Left ventricle myocardium inferior (tissue), 1 donor: ENCODE data around the gene TMPRSS4. TPM values are rescaled to one million over a fixed set of nuclear protein-coding genes. Genes with fewer than 3 reads are reported as not detected.

Source experiments
- DNase-seq: peaks from one replicate; pipeline ENCODE4 v3.0.0-alpha.2; 2020
- H3K27ac ChIP-seq: fragments of 200-600 bp; replicated peaks from 2 replicates; pipeline ENCODE4 v1.8.0; 2021
- H3K27me3 ChIP-seq: fragments of 200-600 bp; 2 replicates; pipeline ENCODE4 v1.8.0; 2021; ENCODE audit warnings: low read depth
- H3K36me3 ChIP-seq: fragments of 200-600 bp; 2 replicates; pipeline ENCODE4 v1.8.0; 2021
- H3K4me1 ChIP-seq: fragments of 200-600 bp; 2 replicates; pipeline ENCODE4 v1.8.0; 2021
- H3K4me3 ChIP-seq: fragments of 200-600 bp; 2 replicates; pipeline ENCODE4 v1.8.0; 2021; ENCODE audit warnings: mild to moderate bottlenecking, moderate library complexity
- H3K9me3 ChIP-seq: fragments of 200-600 bp; replicated peaks from 2 replicates; pipeline ENCODE4 v1.8.0; 2021
- intact Hi-C: fragments of 100-400 bp; cut with micrococcal nuclease; formaldehyde crosslinking; loops from one replicate; pipeline ENCODE4 v1.11.0; 2022
- total RNA-seq: library from RNA; stranded (reverse); fragmentation: NEBNext Ultra II Directional; extraction: Animal tissue kit (Norgen Biotek cat#: 25700); gene quantifications from one replicate; pipeline ENCODE4 v1.2.1, GENCODE V29; 2021
- TF ChIP-seq, protein P1 (sequence below): fragments of 200-600 bp; IDR thresholded peaks from 2 replicates; pipeline ENCODE4 v1.8.0; 2021; ENCODE audit warnings: antibody characterized with exemption, mild to moderate bottlenecking, borderline replicate concordance
- donor health status: DM: no; HTN: yes; CAD: no; lungs with severe emphysema.

The TMPRSS4 gene
- total RNA-seq, 1 donor from 2014 or later: 0.30 TPM

- H3K27ac ChIP-seq: peak overlapping the region; percentile 71
- H3K9me3 ChIP-seq: no peaks in the 10 kb centered on the region
- TF ChIP-seq, protein P1, sequence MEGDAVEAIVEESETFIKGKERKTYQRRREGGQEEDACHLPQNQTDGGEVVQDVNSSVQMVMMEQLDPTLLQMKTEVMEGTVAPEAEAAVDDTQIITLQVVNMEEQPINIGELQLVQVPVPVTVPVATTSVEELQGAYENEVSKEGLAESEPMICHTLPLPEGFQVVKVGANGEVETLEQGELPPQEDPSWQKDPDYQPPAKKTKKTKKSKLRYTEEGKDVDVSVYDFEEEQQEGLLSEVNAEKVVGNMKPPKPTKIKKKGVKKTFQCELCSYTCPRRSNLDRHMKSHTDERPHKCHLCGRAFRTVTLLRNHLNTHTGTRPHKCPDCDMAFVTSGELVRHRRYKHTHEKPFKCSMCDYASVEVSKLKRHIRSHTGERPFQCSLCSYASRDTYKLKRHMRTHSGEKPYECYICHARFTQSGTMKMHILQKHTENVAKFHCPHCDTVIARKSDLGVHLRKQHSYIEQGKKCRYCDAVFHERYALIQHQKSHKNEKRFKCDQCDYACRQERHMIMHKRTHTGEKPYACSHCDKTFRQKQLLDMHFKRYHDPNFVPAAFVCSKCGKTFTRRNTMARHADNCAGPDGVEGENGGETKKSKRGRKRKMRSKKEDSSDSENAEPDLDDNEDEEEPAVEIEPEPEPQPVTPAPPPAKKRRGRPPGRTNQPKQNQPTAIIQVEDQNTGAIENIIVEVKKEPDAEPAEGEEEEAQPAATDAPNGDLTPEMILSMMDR: no peak
- H3K36me3 ChIP-seq: no peaks in the 10 kb centered on the region
- H3K4me1 ChIP-seq: peaks cover 55% of the 10 kb centered on the region
- no peak for DNase-seq
- peak overlapping the region; percentile 75 for H3K4me3 ChIP-seq
- peaks cover 27% of the 10 kb centered on the region for H3K27me3 ChIP-seq
- intact Hi-C loops: no loop called here
Measured at GRCh38 chr11:118148240-118148639, 71.4 kb downstream of the TMPRSS4 start.

- DNase-seq: no peak
- H3K4me1 ChIP-seq: peaks cover 52% of the 10 kb centered on the region
- H3K27me3 ChIP-seq: peaks cover 33% of the 10 kb centered on the region
- peak overlapping the region; percentile 71 for H3K27ac ChIP-seq
- TF ChIP-seq, protein P1: no peak
- peak overlapping the region; percentile 75 for H3K4me3 ChIP-seq
- H3K36me3 ChIP-seq: no peaks in the 10 kb centered on the region
- intact Hi-C loops: no loop called here
- no peaks in the 10 kb centered on the region for H3K9me3 ChIP-seq
Measured at GRCh38 chr11:118148856-118149255, 72.0 kb downstream of the TMPRSS4 start.

- peaks cover 35% of the 10 kb centered on the region for H3K27me3 ChIP-seq
- no peaks in the 10 kb centered on the region for H3K36me3 ChIP-seq
- intact Hi-C loops: no loop called here
- H3K4me1 ChIP-seq: peaks cover 46% of the 10 kb centered on the region
- H3K27ac ChIP-seq: peak overlapping the region; percentile 71
- DNase-seq: no peak
- TF ChIP-seq, protein P1: no peak
- H3K4me3 ChIP-seq: peak overlapping the region; percentile 75
- H3K9me3 ChIP-seq: no peaks in the 10 kb centered on the region
Measured at GRCh38 chr11:118149493-118149892, 72.6 kb downstream of the TMPRSS4 start.

DNA sequence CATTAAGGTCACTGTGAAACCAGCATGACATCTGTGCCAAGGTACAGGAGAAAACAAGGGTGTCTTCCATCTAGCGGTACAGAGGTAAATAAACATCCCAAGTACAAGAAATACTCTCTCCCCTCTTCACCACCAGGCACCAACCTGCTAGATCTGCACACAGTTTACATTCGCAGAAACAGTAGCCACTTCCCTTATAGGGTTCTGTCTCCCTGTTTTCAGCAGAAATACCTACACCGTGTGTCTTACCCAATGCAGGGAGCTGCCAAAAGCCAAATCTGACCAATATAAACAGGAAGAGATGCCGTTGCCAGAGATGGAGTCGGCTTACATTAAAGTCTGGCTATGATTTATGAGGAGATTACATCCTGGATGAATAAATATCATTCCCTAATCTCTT lies 74.6 kb downstream of the TMPRSS4 start:
- intact Hi-C loops: no loop called here
- peak overlapping the region; percentile 71 for H3K27ac ChIP-seq
- H3K4me1 ChIP-seq: peaks cover 39% of the 10 kb centered on the region
- TF ChIP-seq, protein P1: no peak
- no peaks in the 10 kb centered on the region for H3K36me3 ChIP-seq
- no peaks in the 10 kb centered on the region for H3K9me3 ChIP-seq
- no peak for DNase-seq
- H3K4me3 ChIP-seq: peak overlapping the region; percentile 75
- peaks cover 53% of the 10 kb centered on the region for H3K27me3 ChIP-seq

GRCh38 chr11:118152020-118152551 lies 75.2 kb downstream of the TMPRSS4 start:
- peak overlapping the region; percentile 71 for H3K27ac ChIP-seq
- peak overlapping the region; percentile 75 for H3K4me3 ChIP-seq
- intact Hi-C loops: no loop called here
- H3K9me3 ChIP-seq: no peaks in the 10 kb centered on the region
- TF ChIP-seq, protein P1: no peak
- peaks cover 60% of the 10 kb centered on the region for H3K27me3 ChIP-seq
- H3K36me3 ChIP-seq: no peaks in the 10 kb centered on the region
- peaks cover 44% of the 10 kb centered on the region for H3K4me1 ChIP-seq
- no peak for DNase-seq
